Smooth muscle cell (in vitro differentiated cells): ENCODE data around the gene SLC5A9. TPM values are rescaled to one million over a fixed set of nuclear protein-coding genes. Genes with fewer than 3 reads are reported as not detected.

Experiments used
- DNase-seq: peaks from one replicate; lab custom pipeline; 2025; ENCODE audit not compliant: unreplicated experiment; lab: John Stamatoyannopoulos, UW
- H2AFZ ChIP-seq: fragments of 200-600 bp; sonication (generic); 2 replicates; pipeline ENCODE4 v1.6.0; 2016; ENCODE audit warnings: antibody characterized with exemption, low read depth, mild to moderate bottlenecking
- H3F3A ChIP-seq: fragments of 200-600 bp; sonication (generic); 2 replicates; pipeline ENCODE4 v1.6.0; 2017; ENCODE audit warnings: antibody characterized with exemption, low read depth
- H3K27ac ChIP-seq: fragments of 200-600 bp; sonication (generic); 2 replicates; pipeline ENCODE4 v1.5.1; 2016; ENCODE audit warnings: low read depth, mild to moderate bottlenecking
- H3K27me3 ChIP-seq: fragments of 200-600 bp; sonication (generic); 2 replicates; pipeline ENCODE4 v1.6.1; 2016; ENCODE audit warnings: low read depth, mild to moderate bottlenecking
- H3K36me3 ChIP-seq: fragments of 200-600 bp; sonication (generic); 2 replicates; pipeline ENCODE4 v1.5.1; 2016; ENCODE audit warnings: low read depth
- H3K4me1 ChIP-seq: fragments of 200-600 bp; sonication (generic); 2 replicates; pipeline ENCODE4 v1.5.1; 2016; ENCODE audit warnings: low read depth
- H3K4me2 ChIP-seq: fragments of 200-600 bp; sonication (generic); 2 replicates; pipeline ENCODE4 v1.6.0; 2016; ENCODE audit warnings: mild to moderate bottlenecking
- H3K4me3 ChIP-seq: fragments of 200-600 bp; sonication (generic); 2 replicates; pipeline ENCODE4 v1.5.1; 2016; ENCODE audit warnings: mild to moderate bottlenecking
- H3K79me2 ChIP-seq: fragments of 200-600 bp; sonication (generic); 2 replicates; pipeline ENCODE4 v1.6.0; 2016; ENCODE audit warnings: low read depth, mild to moderate bottlenecking
- H3K9ac ChIP-seq: fragments of 200-600 bp; sonication (generic); 2 replicates; pipeline ENCODE4 v1.6.0; 2016; ENCODE audit warnings: low read depth
- H3K9me3 ChIP-seq: fragments of 200-600 bp; sonication (generic); replicated peaks from 2 replicates; pipeline ENCODE4 v1.5.1; 2016; ENCODE audit warnings: low read depth
- H4K20me1 ChIP-seq: fragments of 200-600 bp; sonication (generic); 2 replicates; pipeline ENCODE4 v1.6.0; 2016; ENCODE audit warnings: low read depth
- WGBS: methylation state at CpG from one replicate; pipeline ENCODE4 v1.1.7; 2016; ENCODE audit warnings: low lambda C conversion rate; 5-methylcytosine and 5-hydroxymethylcytosine counted together
- polyA plus RNA-seq: library from polyadenylated mRNA; unstranded; fragments of >200 nt; fragmentation: Nextera tagmentation; extraction: Ambion mirVana; gene quantifications from 2 replicates; pipeline ENCODE4 v1.2.1, GENCODE V29; 2016
- total RNA-seq: library from RNA; depleted of rRNA; stranded (reverse); fragments of >200 nt; gene quantifications from 2 replicates; pipeline ENCODE4 v1.2.3, GENCODE V29; 2014
- TF ChIP-seq, protein P1 (sequence below): fragments of 200-600 bp; sonication (generic); IDR thresholded peaks from 2 replicates; pipeline ENCODE4 v1.5.1; 2017; ENCODE audit warnings: borderline replicate concordance, mild to moderate bottlenecking, antibody characterized with exemption; ENCODE audit not compliant: insufficient read depth, poor library complexity, severe bottlenecking

The SLC5A9 gene
- total and polyA plus RNA-seq, 2 experiments from 2014 or later = 0.09 TPM; not detected in 1

DNA sequence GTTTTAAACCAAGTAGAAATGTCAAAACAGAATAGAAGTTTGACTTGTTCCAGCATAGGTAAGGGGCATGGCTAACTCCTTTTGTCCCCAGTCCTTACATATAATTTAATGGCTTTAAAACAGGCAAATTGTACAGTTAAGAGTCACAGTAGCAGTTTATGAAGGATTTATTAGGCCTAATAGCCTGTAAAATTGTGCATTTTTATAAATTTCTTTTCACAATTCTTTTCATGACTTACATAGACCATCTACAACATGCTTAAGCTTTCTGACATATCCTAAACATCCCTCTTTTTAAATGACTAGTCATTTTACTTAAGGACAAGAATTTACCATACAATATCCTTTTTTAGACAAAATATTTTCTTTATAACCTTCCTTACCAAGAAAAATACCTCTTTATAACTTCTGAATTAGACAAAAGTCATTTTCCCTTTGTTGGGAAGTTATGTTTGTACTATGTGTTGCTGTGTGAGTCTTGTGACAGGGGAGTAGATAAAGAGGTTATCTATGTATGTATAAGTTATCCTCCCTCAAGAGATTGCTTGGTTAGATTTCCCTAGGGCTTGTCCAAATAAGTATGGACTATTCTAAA lies 34.5 kb upstream of the SLC5A9 start:
- Histone ChIP-seq H3K36me3 (no peaks in the 10 kb centered on the region), H3K4me3 (no peak overlapping the region), H3F3A (no peaks in the 10 kb centered on the region), H3K27me3 (no peaks in the 10 kb centered on the region), H3K27ac (no peak overlapping the region), H3K9ac (no peak overlapping the region), H3K4me2 (no peak overlapping the region), H2AFZ (no peak overlapping the region), H4K20me1 (no peaks in the 10 kb centered on the region), H3K79me2 (no peaks in the 10 kb centered on the region), H3K4me1 (no peaks in the 10 kb centered on the region), H3K9me3 (peaks cover 7% of the 10 kb centered on the region)
- TF ChIP-seq, protein P1, sequence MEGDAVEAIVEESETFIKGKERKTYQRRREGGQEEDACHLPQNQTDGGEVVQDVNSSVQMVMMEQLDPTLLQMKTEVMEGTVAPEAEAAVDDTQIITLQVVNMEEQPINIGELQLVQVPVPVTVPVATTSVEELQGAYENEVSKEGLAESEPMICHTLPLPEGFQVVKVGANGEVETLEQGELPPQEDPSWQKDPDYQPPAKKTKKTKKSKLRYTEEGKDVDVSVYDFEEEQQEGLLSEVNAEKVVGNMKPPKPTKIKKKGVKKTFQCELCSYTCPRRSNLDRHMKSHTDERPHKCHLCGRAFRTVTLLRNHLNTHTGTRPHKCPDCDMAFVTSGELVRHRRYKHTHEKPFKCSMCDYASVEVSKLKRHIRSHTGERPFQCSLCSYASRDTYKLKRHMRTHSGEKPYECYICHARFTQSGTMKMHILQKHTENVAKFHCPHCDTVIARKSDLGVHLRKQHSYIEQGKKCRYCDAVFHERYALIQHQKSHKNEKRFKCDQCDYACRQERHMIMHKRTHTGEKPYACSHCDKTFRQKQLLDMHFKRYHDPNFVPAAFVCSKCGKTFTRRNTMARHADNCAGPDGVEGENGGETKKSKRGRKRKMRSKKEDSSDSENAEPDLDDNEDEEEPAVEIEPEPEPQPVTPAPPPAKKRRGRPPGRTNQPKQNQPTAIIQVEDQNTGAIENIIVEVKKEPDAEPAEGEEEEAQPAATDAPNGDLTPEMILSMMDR = no peak
- no peak for DNase-seq

DNA sequence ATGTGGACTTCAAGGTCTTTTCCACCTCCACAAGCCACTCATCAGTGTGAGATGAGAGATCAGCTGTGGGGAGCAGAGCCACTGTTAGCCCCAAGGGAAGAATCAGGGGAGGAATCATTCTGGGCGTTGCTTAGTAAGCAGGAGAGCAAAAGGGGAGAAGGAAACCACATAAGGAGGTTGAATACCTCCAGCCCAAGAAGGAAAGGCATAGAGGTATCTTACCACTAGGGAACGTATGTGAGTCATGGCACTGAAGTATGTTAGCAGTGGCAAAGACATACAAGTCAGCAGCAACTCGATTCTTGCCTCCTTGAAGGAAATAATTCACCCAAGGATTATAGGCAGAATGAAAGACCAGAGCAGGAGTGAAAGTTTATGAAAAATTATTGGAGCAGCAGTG lies 31.6 kb upstream of the SLC5A9 start:
- H3K4me1 ChIP-seq = no peaks in the 10 kb centered on the region
- WGBS = 82% methylated on average over 3 of the region's 3 CpGs

DNA sequence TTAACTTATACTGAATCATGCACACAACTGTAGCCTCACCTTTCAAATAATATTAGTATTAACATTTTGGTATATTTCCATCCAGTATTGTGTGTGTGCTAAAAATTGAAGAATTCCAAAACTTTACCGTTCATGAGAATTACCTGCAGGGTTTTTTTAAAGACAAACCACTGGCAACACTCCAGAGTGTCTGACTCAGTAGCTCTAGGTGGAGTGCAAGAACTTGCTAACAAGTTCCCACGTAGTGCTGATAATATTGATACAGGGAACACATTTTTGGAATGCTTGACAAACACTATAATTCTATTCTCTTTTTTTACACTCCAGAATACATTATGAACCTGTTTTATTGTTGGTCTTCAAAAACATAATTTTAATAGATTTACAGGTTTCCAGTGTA lies 27.7 kb upstream of the SLC5A9 start:
- Histone ChIP-seq H3K9ac (no peak overlapping the region), H3K4me3 (no peak overlapping the region), H3K4me2 (no peak overlapping the region), H3K79me2 (no peaks in the 10 kb centered on the region), H3K27me3 (no peaks in the 10 kb centered on the region), H3F3A (no peaks in the 10 kb centered on the region), H3K27ac (no peak overlapping the region), H3K9me3 (no peaks in the 10 kb centered on the region), H2AFZ (no peak overlapping the region), H3K36me3 (no peaks in the 10 kb centered on the region), H4K20me1 (no peaks in the 10 kb centered on the region), H3K4me1 (no peaks in the 10 kb centered on the region)
- TF ChIP-seq, protein P1 = no peak
- no peak for DNase-seq
- WGBS = 83% methylated on average over 2 of the region's 2 CpGs

More for the DNA sequence above, 31.6 kb upstream of the SLC5A9 start:
- Histone ChIP-seq H3K36me3 (no peaks in the 10 kb centered on the region), H3F3A (no peaks in the 10 kb centered on the region), H3K9me3 (peaks cover 7% of the 10 kb centered on the region), H3K4me3 (no peak overlapping the region), H3K4me2 (no peak overlapping the region), H3K9ac (no peak overlapping the region), H3K79me2 (no peaks in the 10 kb centered on the region), H4K20me1 (no peaks in the 10 kb centered on the region), H2AFZ (no peak overlapping the region), H3K27me3 (no peaks in the 10 kb centered on the region), H3K27ac (no peak overlapping the region)
- TF ChIP-seq, protein P1 = no peak
- no peak for DNase-seq

DNA sequence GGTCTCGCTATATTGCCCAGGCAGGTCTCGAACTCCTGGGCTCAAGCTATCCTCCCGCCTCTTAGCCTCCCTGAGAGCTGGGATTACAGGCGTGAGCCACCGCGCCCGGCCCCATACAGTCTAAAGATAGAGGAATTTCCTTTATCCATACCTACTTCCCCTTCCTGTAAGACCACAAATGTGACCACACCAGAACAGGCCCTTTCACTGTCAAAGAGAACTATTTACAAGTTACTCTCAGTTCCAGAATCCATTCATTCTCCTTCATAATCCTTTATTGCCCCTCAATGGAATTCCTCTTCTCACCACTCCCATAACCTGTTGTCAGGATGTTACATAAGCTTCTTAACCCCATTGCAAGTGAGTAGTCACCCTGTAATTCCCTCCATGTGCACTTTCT lies 26.3 kb upstream of the SLC5A9 start:
- DNase-seq = no peak
- Histone ChIP-seq H3K4me3 (no peak overlapping the region), H3K4me2 (no peak overlapping the region), H3K36me3 (no peaks in the 10 kb centered on the region), H3K9me3 (no peaks in the 10 kb centered on the region), H4K20me1 (no peaks in the 10 kb centered on the region), H3K27ac (no peak overlapping the region), H2AFZ (no peak overlapping the region), H3K79me2 (no peaks in the 10 kb centered on the region), H3K27me3 (no peaks in the 10 kb centered on the region), H3K9ac (no peak overlapping the region), H3F3A (no peaks in the 10 kb centered on the region), H3K4me1 (no peaks in the 10 kb centered on the region)
- TF ChIP-seq, protein P1 = no peak
- WGBS = 82% methylated on average over 7 of the region's 7 CpGs
